ENCODE results near the gene ZBTB47. TPM values are rescaled to one million over a fixed set of nuclear protein-coding genes. Genes with fewer than 3 reads are reported as not detected.
A peak's percentile ranks its signal among the peaks of the same experiment; 100 is the strongest.

The ZBTB47 gene
- total RNA-seq, 2 donors from 2014 or later, result 84.2 to 108 TPM

- ATAC-seq (ENCODE audit: insufficient number of reproducible peaks, low FRiP score, low read depth) (no peak), DNase-seq (ENCODE audit: low spot score) (no peak)
- TF ChIP-seq CTCF (IDR thresholded peaks at IDR 0.05), result no peak
- Histone ChIP-seq H3K4me1 (ENCODE audit: control insufficient read depth in 1 of 2, low read depth in 2 of 2) (peaks cover 0 to 20% of the 10 kb centered on the region in 2 donors), H3K4me3 (no peak overlapping the region), H3K27me3 (replicated peaks; ENCODE audit: insufficient read depth) (no peaks in the 10 kb centered on the region), H3K27ac (no peak overlapping the region), H3K36me3 (peaks cover 44% of the 10 kb centered on the region), H3K9me3 (no peaks in the 10 kb centered on the region)
These were observed 18.4 kb upstream of the ZBTB47 start for GRCh38 chr3:42635111-42635510.

GRCh38 chr3:42637001-42637400 lies 16.5 kb upstream of the ZBTB47 start:
- Histone ChIP-seq H3K4me3 (no peak overlapping the region), H3K27ac (no peak overlapping the region), H3K36me3 (peaks cover 42% of the 10 kb centered on the region), H3K27me3 (replicated peaks; ENCODE audit: insufficient read depth) (no peaks in the 10 kb centered on the region), H3K4me1 (ENCODE audit: control insufficient read depth in 1 of 2, low read depth in 2 of 2) (peaks cover 0 to 21% of the 10 kb centered on the region in 2 donors), H3K9me3 (no peaks in the 10 kb centered on the region)
- no peak for ATAC-seq (ENCODE audit: insufficient number of reproducible peaks, low FRiP score, low read depth)
- no peak for TF ChIP-seq CTCF (IDR thresholded peaks at IDR 0.05)
- no peak for DNase-seq (ENCODE audit: low spot score)

- ATAC-seq (ENCODE audit: insufficient number of reproducible peaks, low FRiP score, low read depth) (no peak), DNase-seq (ENCODE audit: low spot score) (no peak)
- Histone ChIP-seq H3K4me3 (no peak overlapping the region), H3K4me1 (ENCODE audit: control insufficient read depth in 1 of 2, low read depth in 2 of 2) (peaks cover 0 to 21% of the 10 kb centered on the region in 2 donors), H3K27me3 (replicated peaks; ENCODE audit: insufficient read depth) (no peaks in the 10 kb centered on the region), H3K27ac (peak overlapping the region; percentile 10 to 15), H3K9me3 (no peaks in the 10 kb centered on the region), H3K36me3 (peaks cover 52% of the 10 kb centered on the region)
- no peak for TF ChIP-seq CTCF (IDR thresholded peaks at IDR 0.05)
These were observed 15.1 kb upstream of the ZBTB47 start for GRCh38 chr3:42638339-42638842.

GRCh38 chr3:42639192-42639591 lies 14.3 kb upstream of the ZBTB47 start:
- no peaks in the 10 kb centered on the region for H3K27me3 ChIP-seq (replicated peaks; ENCODE audit: insufficient read depth)
- no peaks in the 10 kb centered on the region for H3K9me3 ChIP-seq
- H3K27ac ChIP-seq, result peak overlapping the region in 1 of 2 donors; percentile 15
- ATAC-seq (ENCODE audit: insufficient number of reproducible peaks, low FRiP score, low read depth) (no peak), DNase-seq (ENCODE audit: low spot score) (no peak)
- peaks cover 52% of the 10 kb centered on the region for H3K36me3 ChIP-seq
- H3K4me1 ChIP-seq (ENCODE audit: control insufficient read depth in 1 of 2, low read depth in 2 of 2), result peaks cover 0 to 21% of the 10 kb centered on the region in 2 donors
- TF ChIP-seq CTCF (IDR thresholded peaks at IDR 0.05), result no peak
- H3K4me3 ChIP-seq, result no peak overlapping the region

- no peak for TF ChIP-seq CTCF (IDR thresholded peaks at IDR 0.05)
- H3K27ac ChIP-seq, result no peak overlapping the region
- H3K9me3 ChIP-seq, result no peaks in the 10 kb centered on the region
- peaks cover 58% of the 10 kb centered on the region for H3K36me3 ChIP-seq
- H3K4me1 ChIP-seq (ENCODE audit: control insufficient read depth in 1 of 2, low read depth in 2 of 2), result peaks cover 0 to 21% of the 10 kb centered on the region in 2 donors
- no peak for ATAC-seq (ENCODE audit: insufficient number of reproducible peaks, low FRiP score, low read depth)
- no peak for DNase-seq (ENCODE audit: low spot score)
- H3K27me3 ChIP-seq (replicated peaks; ENCODE audit: insufficient read depth), result no peaks in the 10 kb centered on the region
- H3K4me3 ChIP-seq, result no peak overlapping the region
These were observed 13.4 kb upstream of the ZBTB47 start for GRCh38 chr3:42640129-42640528.

Measured in thoracic aorta (tissue), 2 donors.